HCT116 (cell line): Measurements from ENCODE around the gene ITLN1. TPM values are rescaled to one million over a fixed set of nuclear protein-coding genes. Genes with fewer than 3 reads are reported as not detected.

Experiments
- ATAC-seq: fragments of 200-7000 bp; cut with Tn5 transposase; 2 replicates; pipeline ENCODE4 v1.9.1; 2020; ENCODE audit warnings: mild to moderate bottlenecking, moderate library complexity
- BruUV-seq: library from RNA; stranded (reverse); fragments of 400-500 nt; replicated peaks from 2 replicates; lab custom pipeline; 2021; lab: Mats Ljungman, UMichigan
- CTCF ChIA-PET: fragments of 300-600 bp; sonication (Branson Sonifier 250); formaldehyde crosslinking; loops from one replicate; lab custom pipeline; 2021; ENCODE audit warnings: antibody characterized with exemption; lab: Charles Lee
- POLR2A ChIA-PET: fragments of 300-600, 350-600 bp; sonication (Branson Sonifier 250); formaldehyde crosslinking; loops from one replicate; lab custom pipeline; 2021; ENCODE audit warnings: antibody characterized with exemption; lab: Charles Lee
- RAD21 ChIA-PET, 2 experiments: fragments of 300-600 bp; sonication (Branson Sonifier 250); formaldehyde crosslinking; loops; one replicate each; lab custom pipeline; 2023; ENCODE audit warnings: low total read pairs in 2 of 2; ENCODE audit not compliant: uncharacterized antibody in 2 of 2, unreplicated experiment in 2 of 2, low non-redundant PET in 1 of 2; lab: Charles Lee
- DNase-seq: peaks from one replicate; pipeline ENCODE4 v3.0.0-alpha.2; 2010; ENCODE audit warnings: low read depth, low spot score
- H2AFZ ChIP-seq: fragments of 200-600 bp; shearing (Covaris generic), sonication (generic); 2 replicates; pipeline ENCODE4 v1.6.1; 2017; ENCODE audit warnings: low read depth, mixed run types, mixed read lengths, antibody characterized with exemption, low read length; ENCODE audit not compliant: poor library complexity, severe bottlenecking
- H3K27ac ChIP-seq: 2 replicates; pipeline ENCODE4 v1.5.1; 2012; ENCODE audit warnings: low read depth, low read length
- H3K27me3 ChIP-seq: fragments of 200-600 bp; sonication (generic); 2 replicates; pipeline ENCODE4 v1.6.1; 2016; ENCODE audit warnings: mixed run types, low read length, mixed read lengths; ENCODE audit not compliant: insufficient read depth
- H3K36me3 ChIP-seq, 2 experiments: fragments of 200-500 bp in 1 of 2; fragments of 200-600 bp in 1 of 2; sonication (Bioruptor generic) in 1 of 2; sonication (generic) in 1 of 2; 2 replicates each; pipeline versions ENCODE4 v1.5.1 to v1.6.1; 2014 to 2016; ENCODE audit warnings: low read length in 2 of 2, inconsistent platforms in 1 of 2, mixed read lengths in 1 of 2, mixed run types in 1 of 2; ENCODE audit not compliant: insufficient read depth in 2 of 2, control insufficient read depth in 1 of 2
- H3K4me1 ChIP-seq, 2 experiments: fragments of 200-600 bp in 1 of 2; sonication (generic) in 1 of 2; 2 replicates each; pipeline versions ENCODE4 v1.5.1 to v1.6.1; 2012 to 2017; ENCODE audit warnings: low read length in 2 of 2, inconsistent platforms in 1 of 2, mild to moderate bottlenecking in 1 of 2, mixed read lengths in 1 of 2, mixed run types in 1 of 2, moderate library complexity in 1 of 2; ENCODE audit not compliant: insufficient read depth in 2 of 2, control insufficient read depth in 1 of 2
- H3K4me2 ChIP-seq: fragments of 200-600 bp; sonication (generic); 2 replicates; pipeline ENCODE4 v1.6.1; 2017; ENCODE audit warnings: mixed run types, low read length, mixed read lengths
- H3K4me3 ChIP-seq, 2 experiments: fragments of 200-600 bp in 1 of 2; sonication (generic) in 1 of 2; replicated peaks in 1 of 2; 2 replicates each; pipeline ENCODE4 v1.5.1; 2011 to 2016; ENCODE audit warnings: low read length in 2 of 2, control low read depth in 1 of 2, low read depth in 1 of 2, mild to moderate bottlenecking in 1 of 2, mixed read lengths in 1 of 2, mixed run types in 1 of 2
- H3K79me2 ChIP-seq: fragments of 200-600 bp; sonication (generic); 2 replicates; pipeline ENCODE4 v1.6.1; 2017; ENCODE audit warnings: mild to moderate bottlenecking, mixed run types, low read length, moderate library complexity, mixed read lengths; ENCODE audit not compliant: insufficient read depth
- H3K9ac ChIP-seq: fragments of 200-600 bp; sonication (generic); 2 replicates; pipeline ENCODE4 v1.6.1; 2016; ENCODE audit warnings: low read length, mixed read lengths
- H3K9me2 ChIP-seq: fragments of 200-600 bp; sonication (generic), shearing (Covaris generic); 2 replicates; pipeline ENCODE4 v1.6.1; 2017; ENCODE audit warnings: mixed run types, mild to moderate bottlenecking, moderate library complexity; ENCODE audit not compliant: insufficient read depth
- H3K9me3 ChIP-seq, 2 experiments: fragments of 200-500 bp in 1 of 2; fragments of 200-600 bp in 1 of 2; sonication (Bioruptor generic) in 1 of 2; sonication (generic) in 1 of 2; 2 replicates each; pipeline ENCODE4 v1.6.1; 2014 to 2017; ENCODE audit warnings: low read length in 2 of 2, mixed read lengths in 2 of 2, inconsistent platforms in 1 of 2, low read depth in 1 of 2, mild to moderate bottlenecking in 1 of 2, mixed run types in 1 of 2, moderate library complexity in 1 of 2; ENCODE audit not compliant: control insufficient read depth in 1 of 2, insufficient read depth in 1 of 2
- H4K20me1 ChIP-seq: fragments of 200-600 bp; sonication (generic), shearing (Covaris generic); 2 replicates; pipeline ENCODE4 v1.6.1; 2017; ENCODE audit warnings: mixed run types, mild to moderate bottlenecking, moderate library complexity; ENCODE audit not compliant: insufficient read depth
- ATF3 ChIP-seq: IDR thresholded peaks from 2 replicates; pipeline ENCODE4 v1.6.1; 2012
- CEBPB ChIP-seq: IDR thresholded peaks from 2 replicates; pipeline ENCODE4 v1.6.1; 2012; ENCODE audit warnings: low read depth
- EGR1 ChIP-seq: IDR thresholded peaks from 2 replicates; pipeline ENCODE4 v1.6.1; 2012; ENCODE audit warnings: low read depth
- EZH2 ChIP-seq: fragments of 200-600 bp; sonication (generic); IDR thresholded peaks from 2 replicates; pipeline ENCODE4 v1.6.1; 2017; ENCODE audit warnings: antibody characterized with exemption, mixed run types
- POLR2A ChIP-seq: IDR thresholded peaks from 2 replicates; pipeline ENCODE4 v1.7.0; 2011; ENCODE audit warnings: borderline replicate concordance; ENCODE audit not compliant: insufficient read depth, insufficient read length; ENCODE audit errors: extremely low read depth
- REST ChIP-seq: IDR thresholded peaks from 2 replicates; pipeline ENCODE4 v1.6.1; 2012; ENCODE audit warnings: low read depth
- SIN3A ChIP-seq: IDR thresholded peaks from 2 replicates; pipeline ENCODE4 v1.6.1; 2012; ENCODE audit warnings: low read depth
- SP1 ChIP-seq: IDR thresholded peaks from 2 replicates; pipeline ENCODE4 v1.6.1; 2012; ENCODE audit warnings: low read depth
- TCF7L2 ChIP-seq: IDR thresholded peaks from 2 replicates; pipeline ENCODE4 v1.7.0; 2011; ENCODE audit warnings: borderline replicate concordance, inconsistent platforms; ENCODE audit not compliant: insufficient read depth, insufficient read length; ENCODE audit errors: extremely low read depth
- YY1 ChIP-seq: IDR thresholded peaks from 2 replicates; pipeline ENCODE4 v1.6.1; 2011; ENCODE audit warnings: low read length, low read depth, moderate library complexity, mild to moderate bottlenecking; ENCODE audit not compliant: insufficient replicate concordance; ENCODE audit errors: extremely low read depth
- intact Hi-C: fragments of 100-400 bp; cut with micrococcal nuclease; formaldehyde crosslinking; loops from 2 replicates; pipeline ENCODE4 v1.10.0; 2022
- total RNA-seq: library from RNA; stranded (reverse); gene quantifications from one replicate; pipeline ENCODE4 v1.2.1, GENCODE V29; 2021; ENCODE audit not compliant: unreplicated experiment

The ITLN1 gene
- total RNA-seq, 1 experiment from 2014 or later = not detected

GRCh38 chr1:160863774-160864131 is 21.2 kb downstream of the ITLN1 start (continued):
- TF ChIP-seq REST (no peak), ATF3 (no peak)

GRCh38 chr1:160863061-160863773 is 21.8 kb downstream of the ITLN1 start:
- POLR2A ChIA-PET = no interaction called here
- Histone ChIP-seq H3K9ac (no peak overlapping the region), H3K4me2 (no peak overlapping the region), H3K9me2 (no peaks in the 10 kb centered on the region), H3K79me2 (no peaks in the 10 kb centered on the region), H2AFZ (no peak overlapping the region), H3K27ac (no peak overlapping the region), H3K4me3 (no peak overlapping the region), H3K36me3 (no peaks in the 10 kb centered on the region), H4K20me1 (no peaks in the 10 kb centered on the region), H3K27me3 (no peaks in the 10 kb centered on the region), H3K4me1 (no peaks in the 10 kb centered on the region), H3K9me3 (no peaks in the 10 kb centered on the region)
- intact Hi-C loops = no loop called here
- RAD21 ChIA-PET = no interaction called here
- CTCF ChIA-PET = no interaction called here
- no TSS peak for BruUV-seq
- DNase-seq = no peak
- no peak for TF ChIP-seq CEBPB
- no peak for TF ChIP-seq TCF7L2
- TF ChIP-seq SP1 = no peak
- TF ChIP-seq ATF3 = no peak
- no peak for TF ChIP-seq REST
- no peak for TF ChIP-seq EZH2
- TF ChIP-seq YY1 = no peak
- TF ChIP-seq EGR1 = no peak
- no peak for TF ChIP-seq SIN3A
- TF ChIP-seq POLR2A = no peak
- no peak for ATAC-seq
